Astrocyte (in vitro differentiated cells and primary cell): ENCODE results near the gene BEX3. TPM values are rescaled to one million over a fixed set of nuclear protein-coding genes. Genes with fewer than 3 reads are reported as not detected.

Experiments used
- DNase-seq: peaks from one replicate; pipeline ENCODE4 v3.0.0-alpha.2; 2010; ENCODE audit warnings: low read depth
- FAIRE-seq: peaks from 2 replicates; lab custom pipeline; 2011; peaks lifted over from hg19 to GRCh38; lab: Jason Lieb, UNC
- H2AFZ ChIP-seq: 2 replicates; pipeline ENCODE4 v1.6.0; 2012; ENCODE audit warnings: low read depth, low read length, inconsistent platforms
- H3K27ac ChIP-seq: 2 replicates; pipeline ENCODE4 v1.5.1; 2011; ENCODE audit warnings: low read depth, low read length, inconsistent platforms
- H3K27me3 ChIP-seq: 2 replicates; pipeline ENCODE4 v1.6.0; 2011; ENCODE audit warnings: low read length, inconsistent platforms; ENCODE audit not compliant: insufficient read depth
- H3K36me3 ChIP-seq: 2 replicates; pipeline ENCODE4 v1.5.1; 2011; ENCODE audit warnings: low read length, inconsistent platforms; ENCODE audit not compliant: insufficient read depth
- H3K4me1 ChIP-seq: 2 replicates; pipeline ENCODE4 v1.5.1; 2011; ENCODE audit warnings: low read length, inconsistent platforms; ENCODE audit not compliant: insufficient read depth
- H3K4me2 ChIP-seq: 2 replicates; pipeline ENCODE4 v1.6.0; 2012; ENCODE audit warnings: low read length, inconsistent platforms
- H3K4me3 ChIP-seq: 2 replicates; pipeline ENCODE4 v1.5.1; 2011; ENCODE audit warnings: low read depth, mild to moderate bottlenecking, low read length, inconsistent platforms; ENCODE audit not compliant: insufficient read depth
- H3K79me2 ChIP-seq: 2 replicates; pipeline ENCODE4 v1.6.0; 2012; ENCODE audit warnings: mild to moderate bottlenecking, low read length, inconsistent platforms; ENCODE audit not compliant: insufficient read depth
- H3K9ac ChIP-seq: 2 replicates; pipeline ENCODE4 v1.6.0; 2012; ENCODE audit warnings: mild to moderate bottlenecking, low read length, inconsistent platforms
- H3K9me3 ChIP-seq: 2 replicates; pipeline ENCODE4 v1.5.1; 2012; ENCODE audit warnings: low read depth, mild to moderate bottlenecking, low read length, inconsistent platforms; ENCODE audit not compliant: insufficient read depth
- H4K20me1 ChIP-seq: 2 replicates; pipeline ENCODE4 v1.6.0; 2012; ENCODE audit warnings: low read length, inconsistent platforms; ENCODE audit not compliant: insufficient read depth
- H3K27ac Mint-ChIP-seq: one replicate; pipeline ENCODE4 v1.8.0; 2021; ENCODE audit warnings: mild to moderate bottlenecking, mixed read lengths; ENCODE audit not compliant: unreplicated experiment
- H3K27me3 Mint-ChIP-seq: one replicate; pipeline ENCODE4 v1.8.0; 2021; ENCODE audit warnings: low read depth, mixed read lengths; ENCODE audit not compliant: unreplicated experiment
- H3K36me3 Mint-ChIP-seq: one replicate; pipeline ENCODE4 v1.8.0; 2021; ENCODE audit warnings: low read depth, mixed read lengths; ENCODE audit not compliant: unreplicated experiment
- H3K4me1 Mint-ChIP-seq: one replicate; pipeline ENCODE4 v1.8.0; 2021; ENCODE audit warnings: low read depth, mixed read lengths; ENCODE audit not compliant: unreplicated experiment
- H3K4me3 Mint-ChIP-seq: one replicate; pipeline ENCODE4 v1.8.0; 2021; ENCODE audit warnings: mild to moderate bottlenecking, moderate library complexity, mixed read lengths; ENCODE audit not compliant: unreplicated experiment
- H3K9me3 Mint-ChIP-seq: one replicate; pipeline ENCODE4 v1.8.0; 2021; ENCODE audit warnings: mild to moderate bottlenecking, mixed read lengths; ENCODE audit not compliant: unreplicated experiment
- CTCF ChIP-seq: IDR thresholded peaks from 2 replicates; pipeline ENCODE4 v1.5.1; 2011; ENCODE audit warnings: low read depth, mild to moderate bottlenecking, inconsistent platforms, low read length, moderate library complexity; ENCODE audit not compliant: insufficient read depth
- EZH2 ChIP-seq: IDR thresholded peaks from 2 replicates; pipeline ENCODE4 v1.6.1; 2012; ENCODE audit warnings: mild to moderate bottlenecking, low read length, inconsistent platforms; ENCODE audit not compliant: insufficient read depth
- total RNA-seq: library from RNA; stranded (reverse); gene quantifications from 2 replicates; pipeline ENCODE4 v1.2.1, GENCODE V29; 2021

BEX3 gene
- total RNA-seq, 1 donor from 2014 or later: 241 TPM

GRCh38 chrX:103396660-103397059 lies 20.3 kb downstream of the BEX3 start:
- peak overlapping the region; percentile 87 for H3K27ac ChIP-seq
- H3K4me1 Mint-ChIP-seq: peaks cover 14% of the 10 kb centered on the region
- no peaks in the 10 kb centered on the region for H3K9me3 Mint-ChIP-seq
- H3K9ac ChIP-seq: peak overlapping the region; percentile 58
- H3K36me3 Mint-ChIP-seq: no peaks in the 10 kb centered on the region
- no peaks in the 10 kb centered on the region for H3K27me3 Mint-ChIP-seq
- no peaks in the 10 kb centered on the region for H3K79me2 ChIP-seq
- no peak overlapping the region for H3K4me3 ChIP-seq
- H3K4me1 ChIP-seq: peaks cover 5% of the 10 kb centered on the region
- peak overlapping the region; percentile 50 for H2AFZ ChIP-seq
- H3K27ac Mint-ChIP-seq: no peak overlapping the region
- peak overlapping the region; percentile 73 for H3K4me2 ChIP-seq
- no peaks in the 10 kb centered on the region for H4K20me1 ChIP-seq
- FAIRE-seq: no peak
- TF ChIP-seq EZH2 (no peak), CTCF (no peak)
- no peak overlapping the region for H3K4me3 Mint-ChIP-seq
- DNase-seq: no peak
- no peaks in the 10 kb centered on the region for H3K36me3 ChIP-seq
- no peaks in the 10 kb centered on the region for H3K27me3 ChIP-seq
- no peaks in the 10 kb centered on the region for H3K9me3 ChIP-seq

- peak overlapping the region; percentile 82 for H3K27ac ChIP-seq
- peaks cover 4% of the 10 kb centered on the region for H3K27me3 Mint-ChIP-seq
These were observed 21.4 kb downstream of the BEX3 start for GRCh38 chrX:103397707-103398106.

More at GRCh38 chrX:103397707-103398106, 21.4 kb downstream of the BEX3 start:
- peaks cover 14% of the 10 kb centered on the region for H3K4me1 Mint-ChIP-seq
- no peaks in the 10 kb centered on the region for H3K36me3 Mint-ChIP-seq
- no peaks in the 10 kb centered on the region for H3K27me3 ChIP-seq
- no peak overlapping the region for H3K4me2 ChIP-seq
- no peak overlapping the region for H2AFZ ChIP-seq
- no peak for FAIRE-seq
- no peaks in the 10 kb centered on the region for H3K9me3 Mint-ChIP-seq
- H3K79me2 ChIP-seq: no peaks in the 10 kb centered on the region
- no peak overlapping the region for H3K4me3 Mint-ChIP-seq
- H3K9me3 ChIP-seq: no peaks in the 10 kb centered on the region
- H4K20me1 ChIP-seq: no peaks in the 10 kb centered on the region
- peak overlapping the region; percentile 90 for H3K27ac Mint-ChIP-seq
- H3K4me1 ChIP-seq: peaks cover 5% of the 10 kb centered on the region
- H3K36me3 ChIP-seq: no peaks in the 10 kb centered on the region
- DNase-seq: no peak
- TF ChIP-seq CTCF (no peak), EZH2 (no peak)
- H3K9ac ChIP-seq: no peak overlapping the region
- H3K4me3 ChIP-seq: no peak overlapping the region
